A673 (cell line): ENCODE results near the gene MVD. TPM values are rescaled to one million over a fixed set of nuclear protein-coding genes. Genes with fewer than 3 reads are reported as not detected.

Source experiments
- BruUV-seq: library from RNA; stranded (reverse); fragments of 400-500 nt; replicated peaks from 2 replicates; lab custom pipeline; 2021; lab: Mats Ljungman, UMichigan
- CTCF ChIA-PET: fragments of 300-600 bp; sonication (Branson Sonifier 250); formaldehyde crosslinking; loops from one replicate; lab custom pipeline; 2022; ENCODE audit warnings: antibody characterized with exemption; lab: Charles Lee
- POLR2A ChIA-PET: fragments of 300-600 bp; sonication (Branson Sonifier 250); formaldehyde crosslinking; loops from one replicate; lab custom pipeline; 2022; ENCODE audit warnings: antibody characterized with exemption; ENCODE audit not compliant: low non-redundant PET; lab: Charles Lee
- DNase-seq: peaks from one replicate; pipeline ENCODE4 v3.0.0-alpha.2; 2015; ENCODE audit warnings: low spot score
- H3K27ac ChIP-seq: fragments of 200-600 bp; sonication (generic); 2 replicates; pipeline ENCODE4 v1.5.1; 2016; ENCODE audit warnings: mixed run types, low read depth, mild to moderate bottlenecking, mixed read lengths, antibody characterized with exemption, low read length; ENCODE audit not compliant: poor library complexity, severe bottlenecking
- H3K27me3 ChIP-seq: fragments of 200-600 bp; sonication (generic); replicated peaks from 2 replicates; pipeline ENCODE4 v1.6.1; 2017; ENCODE audit warnings: mixed run types, low read depth, mild to moderate bottlenecking, mixed read lengths, antibody characterized with exemption, low read length; ENCODE audit not compliant: insufficient read depth, poor library complexity
- H3K36me3 ChIP-seq: fragments of 200-600 bp; sonication (generic); 2 replicates; pipeline ENCODE4 v1.6.1; 2016; ENCODE audit warnings: mixed run types, mild to moderate bottlenecking, mixed read lengths, antibody characterized with exemption, low read length; ENCODE audit not compliant: insufficient read depth, poor library complexity, severe bottlenecking
- H3K4me1 ChIP-seq: fragments of 200-600 bp; sonication (generic); 2 replicates; pipeline ENCODE4 v1.6.1; 2017; ENCODE audit warnings: mixed run types, mild to moderate bottlenecking, mixed read lengths, antibody characterized with exemption, low read length; ENCODE audit not compliant: insufficient read depth, poor library complexity, severe bottlenecking
- H3K4me3 ChIP-seq: fragments of 200-600 bp; sonication (generic); 2 replicates; pipeline ENCODE4 v1.5.1; 2016; ENCODE audit warnings: low read depth, mixed run types, mild to moderate bottlenecking, mixed read lengths, low read length; ENCODE audit not compliant: poor library complexity, severe bottlenecking
- H3K9me3 ChIP-seq: fragments of 200-600 bp; sonication (generic); 2 replicates; pipeline ENCODE4 v1.6.1; 2016; ENCODE audit warnings: mixed run types, low read depth, mild to moderate bottlenecking, mixed read lengths, antibody characterized with exemption, low read length; ENCODE audit not compliant: poor library complexity, severe bottlenecking
- CTCF ChIP-seq: fragments of 300-800, 200-600 bp; sonication (generic); conservative IDR thresholded peaks from 2 replicates; pipeline ENCODE4 v1.5.1; 2017; ENCODE audit warnings: low read depth, mild to moderate bottlenecking, antibody characterized with exemption, low read length, moderate library complexity, mixed read lengths
- EZH2 ChIP-seq: fragments of 200-600 bp; sonication (generic); IDR thresholded peaks from 2 replicates; pipeline ENCODE4 v1.6.1; 2017; ENCODE audit warnings: borderline replicate concordance, low read depth, mild to moderate bottlenecking, mixed read lengths, antibody characterized with exemption, low read length; ENCODE audit not compliant: poor library complexity, severe bottlenecking
- intact Hi-C: fragments of 100-400 bp; cut with micrococcal nuclease; formaldehyde crosslinking; loops from one replicate; pipeline ENCODE4 v1.10.0; 2022; ENCODE audit not compliant: unreplicated experiment
- total RNA-seq: library from RNA; stranded (reverse); gene quantifications from 2 replicates; pipeline ENCODE4 v1.2.3, GENCODE V29; 2021

Gene MVD
- total RNA-seq, 1 experiment from 2014 or later = 131 TPM

GRCh38 chr16:88645455-88645854, 17.4 kb downstream of the MVD start:
- ChIA-PET POLR2A (no interaction called here), CTCF (no interaction called here)
- Histone ChIP-seq H3K27ac (no peak overlapping the region), H3K36me3 (no peaks in the 10 kb centered on the region), H3K4me1 (peaks cover 9% of the 10 kb centered on the region), H3K4me3 (no peak overlapping the region), H3K9me3 (no peaks in the 10 kb centered on the region), H3K27me3 (peaks cover under 1% of the 10 kb centered on the region)
- BruUV-seq = no TSS peak
- TF ChIP-seq EZH2 (no peak), CTCF (no peak)
- no peak for DNase-seq
- intact Hi-C loops = no loop called here

GRCh38 chr16:88643644-88643932, 19.3 kb downstream of the MVD start:
- no TSS peak for BruUV-seq
- H3K27me3 ChIP-seq = peaks cover 19% of the 10 kb centered on the region
- H3K27ac ChIP-seq = no peak overlapping the region
- H3K9me3 ChIP-seq = no peaks in the 10 kb centered on the region
- no peaks in the 10 kb centered on the region for H3K4me1 ChIP-seq
- TF ChIP-seq EZH2 (no peak), CTCF (no peak)
- DNase-seq = no peak
- POLR2A ChIA-PET = no interaction called here
- H3K4me3 ChIP-seq = no peak overlapping the region
- intact Hi-C loops = no loop called here
- CTCF ChIA-PET = no interaction called here
- no peaks in the 10 kb centered on the region for H3K36me3 ChIP-seq

- ChIA-PET CTCF (no interaction called here), POLR2A (no interaction called here)
- intact Hi-C loops = no loop called here
- H3K36me3 ChIP-seq = no peaks in the 10 kb centered on the region
- no peak for DNase-seq
- no peaks in the 10 kb centered on the region for H3K9me3 ChIP-seq
- H3K27me3 ChIP-seq = peaks cover 22% of the 10 kb centered on the region
- no peak overlapping the region for H3K4me3 ChIP-seq
- H3K4me1 ChIP-seq = no peaks in the 10 kb centered on the region
- BruUV-seq = no TSS peak
- H3K27ac ChIP-seq = no peak overlapping the region
- no peak for TF ChIP-seq CTCF
- no peak for TF ChIP-seq EZH2
Measured at GRCh38 chr16:88642881-88643643, 19.8 kb downstream of the MVD start.
